BJ (cell line): ENCODE measurements around the gene GATA6. TPM values are rescaled to one million over a fixed set of nuclear protein-coding genes. Genes with fewer than 3 reads are reported as not detected.

Source experiments
- CTCF ChIA-PET: fragments of 350-600 bp; formaldehyde crosslinking; extraction: SDS; loops from one replicate; lab custom pipeline; 2021; ENCODE audit warnings: antibody characterized with exemption, inconsistent platforms; lab: Yijun Ruan, JAX
- POLR2A ChIA-PET: fragments of 300-600 bp; sonication (Branson Sonifier 250); formaldehyde crosslinking; extraction: SDS; loops from one replicate; lab custom pipeline; 2021; ENCODE audit warnings: antibody characterized with exemption; lab: Charles Lee
- DNase-seq: peaks from one replicate; pipeline ENCODE4 v3.0.0-alpha.2; 2011; ENCODE audit warnings: low read depth
- H3K27me3 ChIP-seq: 2 replicates; pipeline ENCODE4 v1.6.0; 2011; ENCODE audit warnings: low read length; ENCODE audit not compliant: control insufficient read depth, insufficient read depth
- H3K36me3 ChIP-seq: 2 replicates; pipeline ENCODE4 v1.5.1; 2011; ENCODE audit warnings: low read length; ENCODE audit not compliant: control insufficient read depth, insufficient read depth
- H3K4me3 ChIP-seq: 2 replicates; pipeline ENCODE4 v1.5.1; 2011; ENCODE audit warnings: low read depth, mild to moderate bottlenecking, control low read depth, low read length
- polyA plus RNA-seq: library from polyadenylated mRNA; depleted of rRNA; stranded (reverse); fragments of >200 nt; gene quantifications from 2 replicates; pipeline ENCODE4 v1.2.3, GENCODE V29; 2011
- TF ChIP-seq, protein P1 (sequence below): IDR thresholded peaks from 2 replicates; pipeline ENCODE4 v1.5.1; 2011; ENCODE audit warnings: low read depth, mild to moderate bottlenecking, control low read depth, inconsistent platforms, low read length, moderate library complexity; ENCODE audit not compliant: insufficient read depth

Gene GATA6
- polyA plus RNA-seq, 1 experiment = 0.65 TPM

- DNase-seq = no peak
- POLR2A ChIA-PET = no interaction called here
- 0 out of 2 replicates have a peak, but pooled peaks cover 1% of the 10 kb centered on the region for H3K27me3 ChIP-seq
- H3K36me3 ChIP-seq = no peaks in the 10 kb centered on the region
- CTCF ChIA-PET = interaction anchor here (0.9 kb wide), 1 partner anchor 8 kb away, joined by 3 read pairs; no protein-coding TSS in a partner anchor
- H3K4me3 ChIP-seq = no peak overlapping the region
- TF ChIP-seq, protein P1, sequence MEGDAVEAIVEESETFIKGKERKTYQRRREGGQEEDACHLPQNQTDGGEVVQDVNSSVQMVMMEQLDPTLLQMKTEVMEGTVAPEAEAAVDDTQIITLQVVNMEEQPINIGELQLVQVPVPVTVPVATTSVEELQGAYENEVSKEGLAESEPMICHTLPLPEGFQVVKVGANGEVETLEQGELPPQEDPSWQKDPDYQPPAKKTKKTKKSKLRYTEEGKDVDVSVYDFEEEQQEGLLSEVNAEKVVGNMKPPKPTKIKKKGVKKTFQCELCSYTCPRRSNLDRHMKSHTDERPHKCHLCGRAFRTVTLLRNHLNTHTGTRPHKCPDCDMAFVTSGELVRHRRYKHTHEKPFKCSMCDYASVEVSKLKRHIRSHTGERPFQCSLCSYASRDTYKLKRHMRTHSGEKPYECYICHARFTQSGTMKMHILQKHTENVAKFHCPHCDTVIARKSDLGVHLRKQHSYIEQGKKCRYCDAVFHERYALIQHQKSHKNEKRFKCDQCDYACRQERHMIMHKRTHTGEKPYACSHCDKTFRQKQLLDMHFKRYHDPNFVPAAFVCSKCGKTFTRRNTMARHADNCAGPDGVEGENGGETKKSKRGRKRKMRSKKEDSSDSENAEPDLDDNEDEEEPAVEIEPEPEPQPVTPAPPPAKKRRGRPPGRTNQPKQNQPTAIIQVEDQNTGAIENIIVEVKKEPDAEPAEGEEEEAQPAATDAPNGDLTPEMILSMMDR = no peak
These were observed 59.6 kb downstream of the GATA6 start for GRCh38 chr18:22228976-22229375.

- ChIA-PET CTCF (no interaction called here), POLR2A (no interaction called here)
- TF ChIP-seq, protein P1 = no peak
- H3K36me3 ChIP-seq = no peaks in the 10 kb centered on the region
- no peak for DNase-seq
- H3K27me3 ChIP-seq = 0 out of 2 replicates have a peak, but pooled peaks cover 1% of the 10 kb centered on the region
- no peak overlapping the region for H3K4me3 ChIP-seq
These were observed 60.2 kb downstream of the GATA6 start for GRCh38 chr18:22229456-22230124.

DNA sequence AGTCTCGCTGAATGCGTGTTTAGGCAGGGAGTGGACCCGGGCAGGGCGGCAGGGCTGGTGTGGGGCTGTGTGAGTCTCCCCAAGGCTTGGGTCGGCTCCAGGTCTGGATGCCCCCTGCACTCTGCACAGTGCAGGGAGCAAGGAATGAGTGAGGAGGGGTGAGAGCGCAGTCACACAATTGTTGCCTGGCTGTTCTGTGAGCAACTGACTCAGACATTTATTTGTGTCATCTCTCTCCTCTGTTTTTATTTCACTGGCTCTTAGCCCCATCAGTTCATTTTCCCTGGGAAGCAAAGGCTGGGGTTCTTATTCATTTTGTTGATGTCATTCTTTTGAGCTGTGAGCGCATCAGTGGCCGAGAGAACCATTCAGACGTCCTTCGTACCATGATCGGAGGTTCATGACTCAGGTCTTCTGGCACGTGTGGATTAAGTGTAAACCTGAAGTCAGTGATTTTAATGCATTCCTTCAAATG is 61.1 kb downstream of the GATA6 start:
- no peak for DNase-seq
- H3K36me3 ChIP-seq = no peaks in the 10 kb centered on the region

GRCh38 chr18:22233266-22233665 is 63.9 kb downstream of the GATA6 start:
- DNase-seq = no peak
- H3K27me3 ChIP-seq = 0 out of 2 replicates have a peak, but pooled peaks cover 2% of the 10 kb centered on the region
- ChIA-PET CTCF (no interaction called here), POLR2A (no interaction called here)
- no peak overlapping the region for H3K4me3 ChIP-seq
- H3K36me3 ChIP-seq = no peaks in the 10 kb centered on the region
- TF ChIP-seq, protein P1 = no peak

More for the DNA sequence above, 61.1 kb downstream of the GATA6 start:
- ChIA-PET POLR2A (no interaction called here), CTCF (no interaction called here)
- TF ChIP-seq, protein P1 = no peak
- H3K4me3 ChIP-seq = no peak overlapping the region
- H3K27me3 ChIP-seq = 0 out of 2 replicates have a peak, but pooled peaks cover 3% of the 10 kb centered on the region

DNA sequence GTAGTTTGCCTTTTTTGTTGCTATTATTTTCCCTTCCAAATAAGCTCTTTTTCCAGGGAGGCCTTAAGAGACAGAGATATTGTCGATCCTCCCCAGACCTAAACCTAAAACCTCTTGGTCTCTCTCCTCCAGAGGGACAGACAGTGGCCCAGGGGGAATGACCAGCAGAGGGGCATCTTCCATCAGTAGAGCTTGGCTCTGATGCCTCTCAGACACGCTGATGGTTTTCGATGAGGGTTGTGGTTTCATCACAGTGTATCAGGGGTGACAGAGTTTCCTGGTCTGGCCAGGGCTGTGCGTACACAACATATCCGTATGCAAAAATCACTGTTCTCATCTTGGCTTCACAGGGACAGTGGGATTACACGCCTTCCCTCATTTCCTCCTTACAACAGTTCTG is 68.6 kb downstream of the GATA6 start:
- no peaks in the 10 kb centered on the region for H3K36me3 ChIP-seq
- no peak overlapping the region for H3K4me3 ChIP-seq
- ChIA-PET CTCF (interaction anchor here (0.8 kb wide), 1 partner anchor 49 kb away, joined by 3 read pairs; no protein-coding TSS in a partner anchor), POLR2A (no interaction called here)
- H3K27me3 ChIP-seq = peaks cover 6% of the 10 kb centered on the region
- DNase-seq = no peak
- TF ChIP-seq, protein P1 = 0 out of 2 replicates have a peak, but pooled peaks have one; percentile 1
